Fibroblast of villous mesenchyme (primary cell): ENCODE measurements around the gene CGNL1. TPM values are rescaled to one million over a fixed set of nuclear protein-coding genes. Genes with fewer than 3 reads are reported as not detected.
A peak's percentile ranks its signal among the peaks of the same experiment; 100 is the strongest.

Experiments used
- DNase-seq: peaks from one replicate; pipeline ENCODE4 v3.0.0-alpha.2; 2010; ENCODE audit warnings: low read depth
- H3K4me3 ChIP-seq: 2 replicates; pipeline ENCODE4 v1.5.1; 2011; ENCODE audit warnings: low read depth, mild to moderate bottlenecking, low read length
- CTCF ChIP-seq: IDR thresholded peaks from 2 replicates; pipeline ENCODE4 v1.5.1; 2012; ENCODE audit warnings: low read depth, mild to moderate bottlenecking, low read length; ENCODE audit not compliant: insufficient read depth
- total RNA-seq: library from RNA; depleted of rRNA; stranded (reverse); fragments of >200 nt; gene quantifications from 2 replicates; pipeline ENCODE4 v1.2.3, GENCODE V29; 2012

CGNL1 gene
- total RNA-seq, 1 donor = 0.43 TPM

DNA sequence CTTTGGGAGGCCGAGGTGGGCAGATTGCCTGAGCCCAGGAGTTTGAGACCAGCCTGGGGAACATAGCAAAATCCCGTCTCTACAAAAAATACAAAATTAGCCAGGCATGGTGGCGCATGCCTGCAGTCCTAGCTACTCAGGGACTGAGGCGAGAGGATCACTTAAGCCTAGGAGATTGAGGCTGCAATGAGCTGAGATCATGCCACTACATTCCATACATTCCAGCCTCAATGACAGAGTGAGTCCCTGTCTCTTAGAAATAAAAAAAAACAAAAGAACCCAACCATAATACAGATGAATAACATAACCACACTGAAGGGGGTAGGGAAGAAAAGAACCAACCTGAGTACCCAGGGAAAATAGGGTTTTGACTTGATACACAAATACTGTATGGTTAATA is 19.7 kb upstream of the CGNL1 start:
- no peak overlapping the region for H3K4me3 ChIP-seq
- no peak for TF ChIP-seq CTCF
- DNase-seq = no peak

DNA sequence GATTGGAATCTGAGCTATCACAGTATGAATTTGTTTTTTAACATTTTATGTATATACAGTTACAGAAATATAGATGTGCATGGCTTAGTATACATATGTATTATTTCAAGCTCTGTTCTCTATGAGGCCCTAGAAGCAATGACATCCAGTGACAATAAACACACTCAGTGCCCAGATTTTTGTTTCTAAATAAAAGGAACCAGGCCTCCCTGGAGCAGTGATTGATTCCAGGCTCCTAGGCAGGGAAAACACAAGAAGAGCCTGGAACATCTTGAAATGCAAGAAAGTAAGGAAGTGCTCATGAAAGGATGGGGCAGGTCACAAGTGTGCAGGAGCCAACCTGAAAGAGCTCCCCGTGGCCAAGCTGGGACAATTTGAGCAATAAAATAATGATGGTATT is 18.5 kb upstream of the CGNL1 start:
- TF ChIP-seq CTCF = no peak
- DNase-seq = no peak
- H3K4me3 ChIP-seq = no peak overlapping the region

- DNase-seq = no peak
- H3K4me3 ChIP-seq = no peak overlapping the region
- no peak for TF ChIP-seq CTCF
Measured at GRCh38 chr15:57358571-57358970, 17.7 kb upstream of the CGNL1 start.

GRCh38 chr15:57363661-57364060 is 12.6 kb upstream of the CGNL1 start:
- no peak for DNase-seq
- no peak overlapping the region for H3K4me3 ChIP-seq
- no peak for TF ChIP-seq CTCF

- no peak overlapping the region for H3K4me3 ChIP-seq
- peak; percentile 54 for TF ChIP-seq CTCF
- peak; percentile 29 for DNase-seq
Measured at GRCh38 chr15:57364282-57365007, 11.9 kb upstream of the CGNL1 start.

DNA sequence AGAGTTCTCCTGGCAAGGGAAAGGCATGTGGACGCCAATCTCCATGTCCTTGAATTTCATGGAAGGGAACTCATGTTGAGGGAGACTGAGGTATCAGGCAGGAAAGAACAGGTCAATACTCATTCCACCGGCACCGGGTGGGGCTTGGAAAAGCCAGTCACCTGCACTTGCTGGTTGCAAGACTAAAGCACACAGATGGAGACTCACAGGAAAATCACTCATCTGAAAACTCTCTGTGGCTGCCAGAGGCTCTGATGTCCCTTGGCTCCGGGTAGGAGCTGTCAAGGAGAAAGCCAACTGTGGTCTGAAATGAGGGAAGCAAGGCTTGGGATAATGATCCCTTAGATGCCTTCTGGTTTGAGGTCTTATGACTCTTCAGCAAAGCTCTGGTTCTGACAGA is 8.7 kb upstream of the CGNL1 start:
- no peak for DNase-seq
- no peak overlapping the region for H3K4me3 ChIP-seq
- TF ChIP-seq CTCF = no peak

GRCh38 chr15:57370929-57371328 is 5.4 kb upstream of the CGNL1 start:
- no peak for TF ChIP-seq CTCF
- DNase-seq = no peak
- no peak overlapping the region for H3K4me3 ChIP-seq
